ENCODE measurements around the gene SMOC2.
"Not testable (repeated sequence)": the region's sequence is repeated elsewhere in the genome, so short reads cannot be mapped to it uniquely, and the experiment has no call there.

SMOC2 gene

DNA sequence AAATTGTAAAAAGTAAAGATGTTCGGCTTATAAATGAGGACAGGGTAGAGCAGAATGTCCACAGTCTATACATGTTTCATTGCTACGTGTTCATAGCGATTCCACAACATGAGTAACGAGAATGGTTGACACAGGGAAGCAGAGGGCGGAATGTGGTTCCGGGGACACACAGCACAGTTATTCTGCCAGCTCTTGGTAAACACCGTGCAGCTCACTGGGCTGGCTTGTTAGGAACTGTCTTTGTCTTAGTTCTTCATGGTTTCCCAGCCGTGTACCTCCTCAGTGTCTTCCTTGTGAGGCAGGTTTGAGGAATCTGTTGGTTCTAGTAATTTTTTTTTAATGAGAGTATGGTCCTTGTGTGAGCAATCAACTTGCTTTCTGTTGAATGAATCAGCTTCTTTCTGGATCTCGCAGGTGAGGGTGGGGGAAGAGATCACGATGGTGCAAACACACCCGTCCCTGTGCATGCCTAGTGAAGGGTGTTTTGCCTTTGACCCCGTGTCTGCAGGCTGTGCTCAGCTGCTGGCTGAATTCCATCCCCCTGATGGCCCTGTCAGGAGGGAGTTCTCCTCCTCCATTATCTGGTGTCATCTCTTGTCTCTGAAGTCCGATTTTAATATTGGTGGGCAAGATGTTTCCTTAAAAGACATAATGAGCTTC is 168.2 kb downstream of the SMOC2 start:
- DNase-seq, result no peak

DNA sequence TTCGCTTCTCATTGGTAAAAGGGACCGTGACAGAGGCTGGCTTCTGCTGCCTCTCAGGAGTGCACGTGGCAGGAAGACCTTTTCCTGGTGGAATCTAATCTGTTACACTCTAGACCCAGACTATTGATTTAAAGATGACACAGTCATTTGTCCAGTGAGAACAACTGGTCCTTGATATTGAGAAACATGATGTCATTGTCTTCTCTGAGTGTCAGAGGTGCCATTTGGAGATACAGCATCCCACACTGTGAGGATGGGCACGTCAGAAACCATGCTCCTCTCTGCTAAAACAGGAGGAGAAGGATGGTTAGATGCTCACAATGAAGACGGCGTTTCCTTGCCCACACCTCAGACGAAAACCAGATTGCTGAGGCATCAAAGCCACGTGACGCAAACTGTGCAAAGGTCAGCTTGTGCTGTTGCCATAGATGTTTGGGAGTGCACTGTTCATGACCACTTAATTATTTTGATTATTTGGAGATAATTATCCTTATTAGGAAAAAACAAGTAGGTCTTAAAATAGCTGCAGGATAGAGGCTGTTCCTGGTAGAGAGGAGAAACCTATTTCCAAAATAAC is 169.0 kb downstream of the SMOC2 start:
- no peak for DNase-seq

DNA sequence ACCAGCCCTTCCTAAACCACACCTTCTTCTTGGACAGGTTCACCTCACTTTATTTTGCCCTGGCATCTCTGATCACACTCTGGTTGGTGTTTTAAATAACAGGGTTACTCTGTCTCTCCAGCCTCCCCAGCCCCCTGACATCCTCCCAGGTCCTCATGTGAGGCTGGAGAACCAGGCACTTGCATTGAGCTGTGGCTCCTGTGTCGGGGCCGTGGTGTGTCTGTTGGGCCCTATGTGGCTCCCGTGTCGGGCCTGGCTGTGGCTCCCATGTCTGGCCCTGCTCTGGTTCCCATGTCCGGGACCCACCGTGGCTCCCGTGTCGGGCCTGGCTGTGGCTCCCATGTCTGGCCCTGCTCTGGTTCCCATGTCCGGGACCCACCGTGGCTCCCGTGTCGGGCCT is 170.0 kb downstream of the SMOC2 start:
- DNase-seq, result not testable (repeated sequence)

GRCh38 chr6:168611691-168612090 is 170.7 kb downstream of the SMOC2 start:
- DNase-seq, result no peak

GRCh38 chr6:168612586-168612985 is 171.6 kb downstream of the SMOC2 start:
- no peak for DNase-seq

DNA sequence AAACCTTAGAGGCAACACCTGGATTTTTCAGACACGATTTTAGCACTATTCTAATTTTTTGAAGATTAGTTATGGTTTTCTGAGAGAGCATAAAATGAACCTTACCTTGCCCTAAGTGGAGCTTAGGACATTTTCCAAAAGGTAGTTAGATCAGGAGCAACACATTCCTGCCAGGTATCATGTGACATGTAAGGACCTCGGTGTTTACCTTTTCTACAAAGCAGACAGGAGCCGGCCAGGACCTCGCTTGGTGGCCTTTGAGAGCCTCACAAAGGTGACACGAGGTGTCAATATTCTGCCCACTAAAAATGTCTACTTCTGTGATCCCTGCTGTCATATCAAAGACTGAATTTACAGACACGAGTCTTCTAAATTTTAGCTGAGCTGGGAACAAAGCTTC is 174.9 kb downstream of the SMOC2 start:
- no peak for DNase-seq

DNA sequence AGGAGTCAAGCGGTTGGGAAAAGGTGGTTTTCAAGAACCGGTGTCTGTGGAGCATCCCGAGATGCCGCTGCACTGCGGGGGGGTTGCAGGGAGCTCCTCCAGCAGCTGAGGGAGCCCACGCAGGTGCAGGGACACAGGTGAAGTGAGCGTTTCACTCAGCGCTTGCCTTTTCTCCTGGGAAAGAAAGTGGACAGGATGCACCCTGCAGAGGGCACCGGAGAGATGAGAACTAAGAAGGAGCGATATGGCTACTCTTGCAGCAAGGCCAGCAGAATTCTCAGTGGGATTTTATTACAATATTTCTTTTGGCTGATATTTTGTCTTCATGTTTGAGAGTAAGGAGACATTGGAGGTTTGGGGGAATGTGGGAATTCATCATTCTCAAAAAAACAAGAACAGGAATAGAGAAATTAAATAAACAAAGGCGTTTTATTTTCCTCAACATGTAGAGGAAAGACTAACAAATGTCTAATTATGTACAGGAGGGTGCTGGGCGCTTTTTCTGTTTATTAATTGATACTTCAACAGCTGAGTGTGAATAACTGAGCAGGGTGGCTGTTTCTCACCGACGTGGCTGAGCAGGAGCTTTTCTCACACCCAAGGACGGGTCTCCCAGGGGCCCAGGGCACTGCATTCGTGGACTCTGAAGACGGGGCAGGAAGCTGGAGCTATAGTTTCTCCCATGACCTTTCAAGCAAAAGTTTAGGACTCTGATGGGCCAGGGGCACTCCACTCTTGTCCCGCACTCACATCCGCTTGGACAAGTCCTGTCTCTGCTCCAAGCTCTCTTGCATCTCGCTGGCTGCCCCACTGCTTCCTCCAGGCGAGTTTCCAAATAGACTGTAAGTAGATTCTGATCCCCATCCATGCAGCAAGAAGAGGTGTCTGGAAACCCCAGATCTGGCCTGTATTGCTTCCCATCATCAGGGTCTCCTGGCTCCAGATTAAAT is 176.1 kb downstream of the SMOC2 start:
- DNase-seq, result no peak

DNA sequence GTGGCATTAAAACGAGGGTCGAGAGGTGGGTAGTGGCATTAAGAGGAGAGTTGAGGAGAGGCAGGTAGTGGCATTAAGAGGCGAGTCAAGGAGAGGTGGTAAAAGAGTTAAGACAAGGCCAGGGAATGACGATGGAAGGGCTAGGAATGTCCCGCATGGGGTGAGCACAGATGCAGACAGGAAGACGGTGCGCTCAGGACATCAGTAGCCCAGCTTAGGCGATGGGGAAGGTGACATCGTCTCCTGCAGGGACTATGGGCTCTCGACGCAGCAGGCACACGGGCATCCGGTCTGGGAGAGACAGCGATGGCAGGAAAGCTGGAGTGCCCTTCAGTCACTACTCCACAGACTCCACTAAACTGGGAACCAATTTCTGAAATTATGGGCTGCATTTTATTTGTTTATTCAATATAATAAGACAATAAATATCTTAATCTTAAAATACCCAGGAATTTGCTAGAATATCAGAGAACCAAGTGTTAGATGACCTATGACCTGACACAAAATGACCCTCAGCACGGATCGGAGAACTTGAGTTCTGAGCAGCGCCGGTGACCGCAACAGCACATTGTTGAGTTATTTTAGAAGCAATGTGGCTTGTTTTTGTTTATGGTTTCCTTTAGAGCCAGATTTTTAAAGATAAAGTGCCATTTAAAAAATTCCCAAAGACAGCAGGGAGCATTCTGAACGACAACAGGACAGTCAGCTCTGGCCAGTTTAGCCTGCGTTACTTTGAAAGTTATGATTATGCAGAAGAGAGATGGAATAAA is 177.7 kb downstream of the SMOC2 start:
- no peak for DNase-seq

GRCh38 chr6:168619560-168620314 is 178.8 kb downstream of the SMOC2 start:
- DNase-seq, result peak in 1 of 5 experiments; percentile 26

DNA sequence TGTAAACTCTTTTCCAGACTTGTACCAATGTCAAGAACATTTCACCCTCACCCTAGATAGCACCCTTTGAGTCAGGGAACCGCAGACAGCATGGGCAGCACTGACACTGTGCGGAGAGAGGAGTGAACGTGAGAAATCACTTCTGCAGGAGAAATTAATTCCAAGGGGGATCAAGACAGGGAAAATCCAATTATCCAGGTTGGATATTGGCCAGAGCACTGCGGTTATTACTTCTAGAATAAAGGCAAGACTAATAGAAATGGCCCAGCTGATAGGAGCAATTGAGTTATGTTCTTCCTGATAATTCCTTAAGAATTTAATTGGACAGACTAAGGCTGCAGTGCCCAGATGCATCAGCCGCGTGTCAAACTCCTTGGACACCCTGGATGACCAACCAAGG is 179.6 kb downstream of the SMOC2 start:
- DNase-seq, result no peak

GRCh38 chr6:168623736-168624135 is 182.8 kb downstream of the SMOC2 start:
- no peak for DNase-seq

DNA sequence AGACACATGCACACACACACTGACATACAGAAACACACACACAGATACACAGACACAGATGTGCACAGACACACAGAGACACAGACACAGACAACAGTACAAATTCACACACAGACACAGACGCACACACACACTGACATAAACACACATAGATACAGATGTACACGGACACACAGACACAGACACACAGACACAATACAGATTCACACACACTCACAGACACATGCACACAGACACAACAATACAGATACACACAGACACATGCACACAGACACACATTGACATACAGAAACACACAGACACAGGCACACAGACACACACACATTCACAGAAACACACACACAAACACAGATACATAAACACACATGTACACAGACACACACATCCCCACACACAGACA is 183.6 kb downstream of the SMOC2 start:
- no peak for DNase-seq

GRCh38 chr6:168624948-168625347 is 184.0 kb downstream of the SMOC2 start:
- DNase-seq, result no peak

- DNase-seq, result no peak
Observed at GRCh38 chr6:168625602-168626001, 184.6 kb downstream of the SMOC2 start.

- no peak for DNase-seq
Observed at GRCh38 chr6:168626046-168626602, 185.1 kb downstream of the SMOC2 start.

- DNase-seq, result no peak
Observed at GRCh38 chr6:168627506-168628175, 186.7 kb downstream of the SMOC2 start.

- no peak for DNase-seq
Observed at GRCh38 chr6:168628176-168628553, 187.2 kb downstream of the SMOC2 start.

- DNase-seq, result no peak
Observed at GRCh38 chr6:168628732-168629245, 187.8 kb downstream of the SMOC2 start.

GRCh38 chr6:168631564-168631963 is 190.6 kb downstream of the SMOC2 start:
- DNase-seq, result no peak

DNA sequence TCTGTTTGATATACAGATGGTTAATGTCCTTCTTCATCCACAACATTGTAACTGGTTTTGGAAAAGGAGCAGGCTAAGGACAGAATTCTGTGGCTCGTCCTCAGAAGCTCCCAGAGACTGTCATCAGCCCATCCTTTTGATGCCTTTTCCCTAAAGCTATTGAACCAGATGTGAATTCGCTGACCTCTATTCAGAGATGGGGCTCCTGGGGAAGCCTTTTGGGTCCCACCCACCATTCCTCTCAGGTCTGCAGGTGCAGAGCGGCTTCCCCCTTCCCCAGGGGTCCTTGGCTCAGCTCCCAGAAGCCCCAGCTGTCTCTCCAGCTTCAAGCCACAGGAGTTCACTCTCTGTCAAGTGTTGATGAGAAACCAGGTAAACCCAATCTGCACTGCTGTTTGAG is 191.7 kb downstream of the SMOC2 start:
- no peak for DNase-seq
